ENCODE results near the gene AJM1.

DNA sequence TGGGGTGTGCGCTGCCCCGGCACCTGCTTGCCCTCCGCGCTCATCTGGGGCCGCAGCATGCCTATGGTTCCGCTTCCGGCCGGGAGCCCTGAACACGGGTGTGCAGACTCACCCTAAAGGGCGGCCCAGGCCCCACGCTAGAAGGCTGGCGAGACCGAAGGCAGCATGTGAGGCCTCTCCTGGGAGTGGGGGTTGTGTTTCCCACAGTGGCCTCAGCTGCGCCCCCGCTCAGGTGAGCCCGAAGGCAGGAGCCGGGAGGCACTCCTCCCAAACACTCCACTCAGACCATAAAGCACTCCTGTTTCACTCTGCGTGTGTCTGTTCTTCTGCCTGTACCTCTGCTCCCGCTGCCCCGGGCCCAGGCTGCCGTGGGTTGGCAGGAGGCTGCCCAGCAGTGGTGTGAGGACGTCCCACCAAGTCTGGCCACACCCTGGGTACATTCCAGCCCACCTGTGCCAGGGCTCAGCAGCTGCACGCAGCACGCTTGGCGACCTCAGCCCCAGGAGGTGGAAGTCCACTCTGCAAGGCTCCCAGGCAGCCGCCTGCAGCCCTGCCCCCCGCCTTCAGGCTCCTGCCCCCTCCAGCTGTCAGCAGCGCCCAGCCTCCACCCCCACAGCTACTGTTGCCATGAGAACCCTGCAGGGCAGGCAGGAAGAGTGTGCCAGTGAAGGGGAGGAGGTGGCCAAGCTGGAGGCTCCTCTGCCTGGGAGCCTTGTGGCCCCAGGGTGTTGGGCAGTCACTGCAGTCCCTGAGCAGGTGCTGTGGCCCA, 1.2 kb upstream of the AJM1 start:
- TF ChIP-seq EZH2 (IDR thresholded peaks at IDR 0.05) (no peak), POLR2AphosphoS5 (IDR thresholded peaks at IDR 0.05; ENCODE audit: borderline replicate concordance, low read depth, low read length) (no peak; the same call in 1 of the 2 replicates)

All from SK-N-MC (cell line).